ENCODE results near the gene PDE10A. TPM values are rescaled to one million over a fixed set of nuclear protein-coding genes. Genes with fewer than 3 reads are reported as not detected.

The PDE10A gene
- total and polyA plus RNA-seq, 9 of the 15 experiments (the other 6 are each of a cell fraction or from before 2014, with no cell fraction given), result 0.04 TPM; not detected in 8

DNA sequence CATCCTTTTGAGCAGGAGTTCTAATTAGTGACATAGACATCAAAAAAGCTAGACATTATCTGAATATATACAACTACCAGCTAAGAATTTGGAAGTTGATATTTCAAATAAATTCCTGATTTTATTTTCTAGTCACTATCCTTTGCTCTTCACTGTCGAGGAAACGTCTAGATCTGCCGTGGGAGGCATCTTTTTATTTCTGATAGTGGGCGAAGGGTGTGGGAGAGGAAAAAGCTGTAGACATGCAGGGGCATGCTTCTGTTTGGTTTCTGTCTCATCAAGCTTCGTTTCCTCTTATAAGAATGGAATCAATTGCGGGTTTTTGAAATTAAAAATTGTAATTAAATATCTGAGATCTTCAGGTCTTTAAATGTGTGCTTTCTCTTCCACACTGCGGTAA is 337.4 kb downstream of the PDE10A start (continued):
- TF ChIP-seq, protein P1, sequence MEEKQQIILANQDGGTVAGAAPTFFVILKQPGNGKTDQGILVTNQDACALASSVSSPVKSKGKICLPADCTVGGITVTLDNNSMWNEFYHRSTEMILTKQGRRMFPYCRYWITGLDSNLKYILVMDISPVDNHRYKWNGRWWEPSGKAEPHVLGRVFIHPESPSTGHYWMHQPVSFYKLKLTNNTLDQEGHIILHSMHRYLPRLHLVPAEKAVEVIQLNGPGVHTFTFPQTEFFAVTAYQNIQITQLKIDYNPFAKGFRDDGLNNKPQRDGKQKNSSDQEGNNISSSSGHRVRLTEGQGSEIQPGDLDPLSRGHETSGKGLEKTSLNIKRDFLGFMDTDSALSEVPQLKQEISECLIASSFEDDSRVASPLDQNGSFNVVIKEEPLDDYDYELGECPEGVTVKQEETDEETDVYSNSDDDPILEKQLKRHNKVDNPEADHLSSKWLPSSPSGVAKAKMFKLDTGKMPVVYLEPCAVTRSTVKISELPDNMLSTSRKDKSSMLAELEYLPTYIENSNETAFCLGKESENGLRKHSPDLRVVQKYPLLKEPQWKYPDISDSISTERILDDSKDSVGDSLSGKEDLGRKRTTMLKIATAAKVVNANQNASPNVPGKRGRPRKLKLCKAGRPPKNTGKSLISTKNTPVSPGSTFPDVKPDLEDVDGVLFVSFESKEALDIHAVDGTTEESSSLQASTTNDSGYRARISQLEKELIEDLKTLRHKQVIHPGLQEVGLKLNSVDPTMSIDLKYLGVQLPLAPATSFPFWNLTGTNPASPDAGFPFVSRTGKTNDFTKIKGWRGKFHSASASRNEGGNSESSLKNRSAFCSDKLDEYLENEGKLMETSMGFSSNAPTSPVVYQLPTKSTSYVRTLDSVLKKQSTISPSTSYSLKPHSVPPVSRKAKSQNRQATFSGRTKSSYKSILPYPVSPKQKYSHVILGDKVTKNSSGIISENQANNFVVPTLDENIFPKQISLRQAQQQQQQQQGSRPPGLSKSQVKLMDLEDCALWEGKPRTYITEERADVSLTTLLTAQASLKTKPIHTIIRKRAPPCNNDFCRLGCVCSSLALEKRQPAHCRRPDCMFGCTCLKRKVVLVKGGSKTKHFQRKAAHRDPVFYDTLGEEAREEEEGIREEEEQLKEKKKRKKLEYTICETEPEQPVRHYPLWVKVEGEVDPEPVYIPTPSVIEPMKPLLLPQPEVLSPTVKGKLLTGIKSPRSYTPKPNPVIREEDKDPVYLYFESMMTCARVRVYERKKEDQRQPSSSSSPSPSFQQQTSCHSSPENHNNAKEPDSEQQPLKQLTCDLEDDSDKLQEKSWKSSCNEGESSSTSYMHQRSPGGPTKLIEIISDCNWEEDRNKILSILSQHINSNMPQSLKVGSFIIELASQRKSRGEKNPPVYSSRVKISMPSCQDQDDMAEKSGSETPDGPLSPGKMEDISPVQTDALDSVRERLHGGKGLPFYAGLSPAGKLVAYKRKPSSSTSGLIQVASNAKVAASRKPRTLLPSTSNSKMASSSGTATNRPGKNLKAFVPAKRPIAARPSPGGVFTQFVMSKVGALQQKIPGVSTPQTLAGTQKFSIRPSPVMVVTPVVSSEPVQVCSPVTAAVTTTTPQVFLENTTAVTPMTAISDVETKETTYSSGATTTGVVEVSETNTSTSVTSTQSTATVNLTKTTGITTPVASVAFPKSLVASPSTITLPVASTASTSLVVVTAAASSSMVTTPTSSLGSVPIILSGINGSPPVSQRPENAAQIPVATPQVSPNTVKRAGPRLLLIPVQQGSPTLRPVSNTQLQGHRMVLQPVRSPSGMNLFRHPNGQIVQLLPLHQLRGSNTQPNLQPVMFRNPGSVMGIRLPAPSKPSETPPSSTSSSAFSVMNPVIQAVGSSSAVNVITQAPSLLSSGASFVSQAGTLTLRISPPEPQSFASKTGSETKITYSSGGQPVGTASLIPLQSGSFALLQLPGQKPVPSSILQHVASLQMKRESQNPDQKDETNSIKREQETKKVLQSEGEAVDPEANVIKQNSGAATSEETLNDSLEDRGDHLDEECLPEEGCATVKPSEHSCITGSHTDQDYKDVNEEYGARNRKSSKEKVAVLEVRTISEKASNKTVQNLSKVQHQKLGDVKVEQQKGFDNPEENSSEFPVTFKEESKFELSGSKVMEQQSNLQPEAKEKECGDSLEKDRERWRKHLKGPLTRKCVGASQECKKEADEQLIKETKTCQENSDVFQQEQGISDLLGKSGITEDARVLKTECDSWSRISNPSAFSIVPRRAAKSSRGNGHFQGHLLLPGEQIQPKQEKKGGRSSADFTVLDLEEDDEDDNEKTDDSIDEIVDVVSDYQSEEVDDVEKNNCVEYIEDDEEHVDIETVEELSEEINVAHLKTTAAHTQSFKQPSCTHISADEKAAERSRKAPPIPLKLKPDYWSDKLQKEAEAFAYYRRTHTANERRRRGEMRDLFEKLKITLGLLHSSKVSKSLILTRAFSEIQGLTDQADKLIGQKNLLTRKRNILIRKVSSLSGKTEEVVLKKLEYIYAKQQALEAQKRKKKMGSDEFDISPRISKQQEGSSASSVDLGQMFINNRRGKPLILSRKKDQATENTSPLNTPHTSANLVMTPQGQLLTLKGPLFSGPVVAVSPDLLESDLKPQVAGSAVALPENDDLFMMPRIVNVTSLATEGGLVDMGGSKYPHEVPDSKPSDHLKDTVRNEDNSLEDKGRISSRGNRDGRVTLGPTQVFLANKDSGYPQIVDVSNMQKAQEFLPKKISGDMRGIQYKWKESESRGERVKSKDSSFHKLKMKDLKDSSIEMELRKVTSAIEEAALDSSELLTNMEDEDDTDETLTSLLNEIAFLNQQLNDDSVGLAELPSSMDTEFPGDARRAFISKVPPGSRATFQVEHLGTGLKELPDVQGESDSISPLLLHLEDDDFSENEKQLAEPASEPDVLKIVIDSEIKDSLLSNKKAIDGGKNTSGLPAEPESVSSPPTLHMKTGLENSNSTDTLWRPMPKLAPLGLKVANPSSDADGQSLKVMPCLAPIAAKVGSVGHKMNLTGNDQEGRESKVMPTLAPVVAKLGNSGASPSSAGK (IDR thresholded peaks at IDR 0.05), result no peak
